GM23338 (cell line): ENCODE data around the gene APOA1.

Experiments used
- CREB1 ChIP-seq: fragments of 250-450 bp; sonication (Bioruptor Pico); IDR thresholded peaks from 2 replicates; pipeline ENCODE4 v1.5.0; 2020; ENCODE audit warnings: low read depth, mild to moderate bottlenecking, moderate library complexity
- EZH2 ChIP-seq: fragments of 200-600 bp; sonication (generic); IDR thresholded peaks from one replicate; pipeline ENCODE4 v1.8.0; 2017; ENCODE audit warnings: antibody characterized with exemption, mild to moderate bottlenecking, low read depth; ENCODE audit not compliant: unreplicated experiment
- EZH2phosphoT487 ChIP-seq: fragments of 200-600 bp; sonication (generic); IDR thresholded peaks from one replicate; pipeline ENCODE4 v1.8.1; 2018; ENCODE audit warnings: antibody characterized with exemption; ENCODE audit not compliant: unreplicated experiment
- JUNB ChIP-seq: IDR thresholded peaks from one replicate; pipeline ENCODE4 v1.6.1; 2016; ENCODE audit warnings: antibody characterized with exemption; ENCODE audit not compliant: unreplicated experiment
- NANOG ChIP-seq: IDR thresholded peaks from 2 replicates; pipeline ENCODE4 v1.6.1; 2016; ENCODE audit warnings: antibody characterized with exemption, borderline replicate concordance
- POLR2AphosphoS5 ChIP-seq: IDR thresholded peaks from 2 replicates; pipeline ENCODE4 v1.6.1; 2016; ENCODE audit warnings: antibody characterized with exemption, low read depth
- STAT1 ChIP-seq: IDR thresholded peaks from one replicate; pipeline ENCODE4 v1.6.1; 2016; ENCODE audit warnings: antibody characterized with exemption; ENCODE audit not compliant: unreplicated experiment
- ZNF114 ChIP-seq: fragments of 250-450 bp; sonication (Bioruptor Pico); IDR thresholded peaks from 2 replicates; pipeline ENCODE4 v1.5.0; 2020; ENCODE audit warnings: mild to moderate bottlenecking, moderate library complexity
- ZNF331 ChIP-seq: fragments of 250-450 bp; sonication (Bioruptor Pico); IDR thresholded peaks from 2 replicates; pipeline ENCODE4 v1.5.0; 2020; ENCODE audit warnings: low read depth, mild to moderate bottlenecking, moderate library complexity
- TF ChIP-seq, protein P1 (sequence below): IDR thresholded peaks from one replicate; pipeline ENCODE4 v1.6.1; 2018; ENCODE audit warnings: antibody characterized with exemption; ENCODE audit not compliant: unreplicated experiment
- TF ChIP-seq, protein P2 (sequence below), 2 experiments: fragments of 200-600 bp in 1 of 2; sonication (generic) in 1 of 2; conservative IDR thresholded peaks; 2 replicates each; pipeline versions ENCODE4 v1.5.1 to v1.6.1; 2016 to 2017; ENCODE audit warnings: antibody characterized with exemption in 2 of 2, low read depth in 2 of 2, mild to moderate bottlenecking in 2 of 2, moderate library complexity in 1 of 2
- TF ChIP-seq, protein P3 (sequence below): IDR thresholded peaks from 2 replicates; pipeline ENCODE4 v1.6.1; 2016; ENCODE audit warnings: antibody characterized with exemption
- TF ChIP-seq, protein P4 (sequence below): fragments of 250-450 bp; sonication (Bioruptor Pico); IDR thresholded peaks from 2 replicates; pipeline ENCODE4 v1.5.0; 2020; ENCODE audit warnings: mild to moderate bottlenecking, moderate library complexity

DNA sequence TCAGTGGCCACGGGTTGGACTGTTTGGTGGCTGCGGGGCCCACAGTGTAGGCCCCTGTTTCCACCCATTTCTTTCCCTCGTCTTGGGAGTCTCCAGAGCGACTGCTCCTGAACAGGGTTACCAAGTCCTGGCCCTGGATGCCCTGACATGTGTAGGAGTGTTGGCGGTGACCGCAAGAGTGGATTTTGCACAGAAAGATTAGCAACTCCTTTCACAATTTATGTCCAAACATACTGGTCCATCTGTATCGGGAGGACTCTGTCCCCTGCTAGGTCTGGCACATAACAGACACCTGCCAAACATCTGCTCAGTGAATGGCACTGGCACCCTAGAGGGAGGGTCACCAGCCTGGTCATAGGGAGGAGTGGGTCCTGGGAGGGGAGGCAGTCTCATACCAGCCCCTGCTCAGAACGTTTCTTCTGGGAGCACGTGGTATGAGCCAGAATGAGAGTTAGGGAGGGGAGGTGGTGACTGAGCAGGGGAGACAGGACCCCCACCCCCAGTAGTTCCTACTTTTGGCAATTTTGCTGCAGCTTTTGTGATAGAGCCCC lies 3.4 kb upstream of the APOA1 start:
- TF ChIP-seq, protein P1, sequence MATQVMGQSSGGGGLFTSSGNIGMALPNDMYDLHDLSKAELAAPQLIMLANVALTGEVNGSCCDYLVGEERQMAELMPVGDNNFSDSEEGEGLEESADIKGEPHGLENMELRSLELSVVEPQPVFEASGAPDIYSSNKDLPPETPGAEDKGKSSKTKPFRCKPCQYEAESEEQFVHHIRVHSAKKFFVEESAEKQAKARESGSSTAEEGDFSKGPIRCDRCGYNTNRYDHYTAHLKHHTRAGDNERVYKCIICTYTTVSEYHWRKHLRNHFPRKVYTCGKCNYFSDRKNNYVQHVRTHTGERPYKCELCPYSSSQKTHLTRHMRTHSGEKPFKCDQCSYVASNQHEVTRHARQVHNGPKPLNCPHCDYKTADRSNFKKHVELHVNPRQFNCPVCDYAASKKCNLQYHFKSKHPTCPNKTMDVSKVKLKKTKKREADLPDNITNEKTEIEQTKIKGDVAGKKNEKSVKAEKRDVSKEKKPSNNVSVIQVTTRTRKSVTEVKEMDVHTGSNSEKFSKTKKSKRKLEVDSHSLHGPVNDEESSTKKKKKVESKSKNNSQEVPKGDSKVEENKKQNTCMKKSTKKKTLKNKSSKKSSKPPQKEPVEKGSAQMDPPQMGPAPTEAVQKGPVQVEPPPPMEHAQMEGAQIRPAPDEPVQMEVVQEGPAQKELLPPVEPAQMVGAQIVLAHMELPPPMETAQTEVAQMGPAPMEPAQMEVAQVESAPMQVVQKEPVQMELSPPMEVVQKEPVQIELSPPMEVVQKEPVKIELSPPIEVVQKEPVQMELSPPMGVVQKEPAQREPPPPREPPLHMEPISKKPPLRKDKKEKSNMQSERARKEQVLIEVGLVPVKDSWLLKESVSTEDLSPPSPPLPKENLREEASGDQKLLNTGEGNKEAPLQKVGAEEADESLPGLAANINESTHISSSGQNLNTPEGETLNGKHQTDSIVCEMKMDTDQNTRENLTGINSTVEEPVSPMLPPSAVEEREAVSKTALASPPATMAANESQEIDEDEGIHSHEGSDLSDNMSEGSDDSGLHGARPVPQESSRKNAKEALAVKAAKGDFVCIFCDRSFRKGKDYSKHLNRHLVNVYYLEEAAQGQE = no peak
- TF ChIP-seq, protein P2, sequence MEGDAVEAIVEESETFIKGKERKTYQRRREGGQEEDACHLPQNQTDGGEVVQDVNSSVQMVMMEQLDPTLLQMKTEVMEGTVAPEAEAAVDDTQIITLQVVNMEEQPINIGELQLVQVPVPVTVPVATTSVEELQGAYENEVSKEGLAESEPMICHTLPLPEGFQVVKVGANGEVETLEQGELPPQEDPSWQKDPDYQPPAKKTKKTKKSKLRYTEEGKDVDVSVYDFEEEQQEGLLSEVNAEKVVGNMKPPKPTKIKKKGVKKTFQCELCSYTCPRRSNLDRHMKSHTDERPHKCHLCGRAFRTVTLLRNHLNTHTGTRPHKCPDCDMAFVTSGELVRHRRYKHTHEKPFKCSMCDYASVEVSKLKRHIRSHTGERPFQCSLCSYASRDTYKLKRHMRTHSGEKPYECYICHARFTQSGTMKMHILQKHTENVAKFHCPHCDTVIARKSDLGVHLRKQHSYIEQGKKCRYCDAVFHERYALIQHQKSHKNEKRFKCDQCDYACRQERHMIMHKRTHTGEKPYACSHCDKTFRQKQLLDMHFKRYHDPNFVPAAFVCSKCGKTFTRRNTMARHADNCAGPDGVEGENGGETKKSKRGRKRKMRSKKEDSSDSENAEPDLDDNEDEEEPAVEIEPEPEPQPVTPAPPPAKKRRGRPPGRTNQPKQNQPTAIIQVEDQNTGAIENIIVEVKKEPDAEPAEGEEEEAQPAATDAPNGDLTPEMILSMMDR (conservative IDR thresholded peaks at IDR 0.05; ENCODE audit: low read depth in 2 of 2) = no peak
- TF ChIP-seq EZH2 = no peak
- no peak for TF ChIP-seq POLR2AphosphoS5
- TF ChIP-seq, protein P3, sequence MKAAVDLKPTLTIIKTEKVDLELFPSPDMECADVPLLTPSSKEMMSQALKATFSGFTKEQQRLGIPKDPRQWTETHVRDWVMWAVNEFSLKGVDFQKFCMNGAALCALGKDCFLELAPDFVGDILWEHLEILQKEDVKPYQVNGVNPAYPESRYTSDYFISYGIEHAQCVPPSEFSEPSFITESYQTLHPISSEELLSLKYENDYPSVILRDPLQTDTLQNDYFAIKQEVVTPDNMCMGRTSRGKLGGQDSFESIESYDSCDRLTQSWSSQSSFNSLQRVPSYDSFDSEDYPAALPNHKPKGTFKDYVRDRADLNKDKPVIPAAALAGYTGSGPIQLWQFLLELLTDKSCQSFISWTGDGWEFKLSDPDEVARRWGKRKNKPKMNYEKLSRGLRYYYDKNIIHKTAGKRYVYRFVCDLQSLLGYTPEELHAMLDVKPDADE = no peak
- no peak for TF ChIP-seq EZH2phosphoT487
- no peak for TF ChIP-seq NANOG
- no peak for TF ChIP-seq CREB1 (CRISPR knock-in tag)
- TF ChIP-seq, protein P4, sequence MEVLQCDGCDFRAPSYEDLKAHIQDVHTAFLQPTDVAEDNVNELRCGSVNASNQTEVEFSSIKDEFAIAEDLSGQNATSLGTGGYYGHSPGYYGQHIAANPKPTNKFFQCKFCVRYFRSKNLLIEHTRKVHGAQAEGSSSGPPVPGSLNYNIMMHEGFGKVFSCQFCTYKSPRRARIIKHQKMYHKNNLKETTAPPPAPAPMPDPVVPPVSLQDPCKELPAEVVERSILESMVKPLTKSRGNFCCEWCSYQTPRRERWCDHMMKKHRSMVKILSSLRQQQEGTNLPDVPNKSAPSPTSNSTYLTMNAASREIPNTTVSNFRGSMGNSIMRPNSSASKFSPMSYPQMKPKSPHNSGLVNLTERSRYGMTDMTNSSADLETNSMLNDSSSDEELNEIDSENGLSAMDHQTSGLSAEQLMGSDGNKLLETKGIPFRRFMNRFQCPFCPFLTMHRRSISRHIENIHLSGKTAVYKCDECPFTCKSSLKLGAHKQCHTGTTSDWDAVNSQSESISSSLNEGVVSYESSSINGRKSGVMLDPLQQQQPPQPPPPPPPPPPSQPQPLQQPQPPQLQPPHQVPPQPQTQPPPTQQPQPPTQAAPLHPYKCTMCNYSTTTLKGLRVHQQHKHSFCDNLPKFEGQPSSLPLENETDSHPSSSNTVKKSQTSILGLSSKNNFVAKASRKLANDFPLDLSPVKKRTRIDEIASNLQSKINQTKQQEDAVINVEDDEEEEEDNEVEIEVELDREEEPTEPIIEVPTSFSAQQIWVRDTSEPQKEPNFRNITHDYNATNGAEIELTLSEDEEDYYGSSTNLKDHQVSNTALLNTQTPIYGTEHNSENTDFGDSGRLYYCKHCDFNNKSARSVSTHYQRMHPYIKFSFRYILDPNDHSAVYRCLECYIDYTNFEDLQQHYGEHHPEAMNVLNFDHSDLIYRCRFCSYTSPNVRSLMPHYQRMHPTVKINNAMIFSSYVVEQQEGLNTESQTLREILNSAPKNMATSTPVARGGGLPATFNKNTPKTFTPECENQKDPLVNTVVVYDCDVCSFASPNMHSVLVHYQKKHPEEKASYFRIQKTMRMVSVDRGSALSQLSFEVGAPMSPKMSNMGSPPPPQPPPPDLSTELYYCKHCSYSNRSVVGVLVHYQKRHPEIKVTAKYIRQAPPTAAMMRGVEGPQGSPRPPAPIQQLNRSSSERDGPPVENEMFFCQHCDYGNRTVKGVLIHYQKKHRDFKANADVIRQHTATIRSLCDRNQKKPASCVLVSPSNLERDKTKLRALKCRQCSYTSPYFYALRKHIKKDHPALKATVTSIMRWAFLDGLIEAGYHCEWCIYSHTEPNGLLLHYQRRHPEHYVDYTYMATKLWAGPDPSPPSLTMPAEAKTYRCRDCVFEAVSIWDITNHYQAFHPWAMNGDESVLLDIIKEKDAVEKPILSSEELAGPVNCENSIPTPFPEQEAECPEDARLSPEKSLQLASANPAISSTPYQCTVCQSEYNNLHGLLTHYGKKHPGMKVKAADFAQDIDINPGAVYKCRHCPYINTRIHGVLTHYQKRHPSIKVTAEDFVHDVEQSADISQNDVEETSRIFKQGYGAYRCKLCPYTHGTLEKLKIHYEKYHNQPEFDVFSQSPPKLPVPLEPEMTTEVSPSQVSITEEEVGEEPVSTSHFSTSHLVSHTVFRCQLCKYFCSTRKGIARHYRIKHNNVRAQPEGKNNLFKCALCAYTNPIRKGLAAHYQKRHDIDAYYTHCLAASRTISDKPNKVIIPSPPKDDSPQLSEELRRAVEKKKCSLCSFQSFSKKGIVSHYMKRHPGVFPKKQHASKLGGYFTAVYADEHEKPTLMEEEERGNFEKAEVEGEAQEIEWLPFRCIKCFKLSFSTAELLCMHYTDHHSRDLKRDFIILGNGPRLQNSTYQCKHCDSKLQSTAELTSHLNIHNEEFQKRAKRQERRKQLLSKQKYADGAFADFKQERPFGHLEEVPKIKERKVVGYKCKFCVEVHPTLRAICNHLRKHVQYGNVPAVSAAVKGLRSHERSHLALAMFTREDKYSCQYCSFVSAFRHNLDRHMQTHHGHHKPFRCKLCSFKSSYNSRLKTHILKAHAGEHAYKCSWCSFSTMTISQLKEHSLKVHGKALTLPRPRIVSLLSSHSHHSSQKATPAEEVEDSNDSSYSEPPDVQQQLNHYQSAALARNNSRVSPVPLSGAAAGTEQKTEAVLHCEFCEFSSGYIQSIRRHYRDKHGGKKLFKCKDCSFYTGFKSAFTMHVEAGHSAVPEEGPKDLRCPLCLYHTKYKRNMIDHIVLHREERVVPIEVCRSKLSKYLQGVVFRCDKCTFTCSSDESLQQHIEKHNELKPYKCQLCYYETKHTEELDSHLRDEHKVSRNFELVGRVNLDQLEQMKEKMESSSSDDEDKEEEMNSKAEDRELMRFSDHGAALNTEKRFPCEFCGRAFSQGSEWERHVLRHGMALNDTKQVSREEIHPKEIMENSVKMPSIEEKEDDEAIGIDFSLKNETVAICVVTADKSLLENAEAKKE (CRISPR knock-in tag) = no peak
- TF ChIP-seq ZNF114 (CRISPR knock-in tag) = no peak
- TF ChIP-seq JUNB = no peak
- TF ChIP-seq STAT1 = no peak
- TF ChIP-seq ZNF331 (CRISPR knock-in tag) = no peak
